GM12873 (cell line): Measurements from ENCODE around the gene DRD3.

Source experiments
- CTCF ChIP-seq: IDR thresholded peaks from 2 replicates; pipeline ENCODE4 v1.5.1; 2012; ENCODE audit warnings: low read depth, mild to moderate bottlenecking, moderate library complexity, low read length, control low read depth; ENCODE audit not compliant: insufficient read depth; ENCODE audit errors: missing control alignments

The DRD3 gene

GRCh38 chr3:114092151-114093015, 86.5 kb downstream of the DRD3 start:
- TF ChIP-seq CTCF: no peak

- no peak for TF ChIP-seq CTCF
Measured at GRCh38 chr3:114089675-114090074, 89.2 kb downstream of the DRD3 start.

- TF ChIP-seq CTCF: no peak
Measured at GRCh38 chr3:114086356-114086755, 92.5 kb downstream of the DRD3 start.

GRCh38 chr3:114083112-114083511, 95.7 kb downstream of the DRD3 start:
- TF ChIP-seq CTCF: no peak

GRCh38 chr3:114081037-114081436, 97.8 kb downstream of the DRD3 start:
- TF ChIP-seq CTCF: no peak

GRCh38 chr3:114080201-114080600, 98.7 kb downstream of the DRD3 start:
- TF ChIP-seq CTCF: no peak

GRCh38 chr3:114079761-114080160, 99.1 kb downstream of the DRD3 start:
- TF ChIP-seq CTCF: no peak
